Suprapubic skin (tissue), 4 donors: ENCODE data around the gene GCLM.

Experiments
- EP300 ChIP-seq: sonication (generic); formaldehyde crosslinking; IDR thresholded peaks from one replicate; pipeline ENCODE4 v1.6.1; 2017; ENCODE audit warnings: antibody characterized with exemption
- POLR2AphosphoS5 ChIP-seq, 3 donors: sonication (generic); formaldehyde crosslinking; IDR thresholded peaks; one replicate each; pipeline ENCODE4 v1.6.1; 2017; ENCODE audit warnings: antibody characterized with exemption in 3 of 3
- TF ChIP-seq, protein P1 (sequence below), 2 donors: fragments of 200-600 bp in 1 of 2; fragments of 450-650 bp in 1 of 2; sonication (generic) in 1 of 2; IDR thresholded peaks; one replicate each; pipeline ENCODE4 v1.5.1; 2016 to 2019; ENCODE audit warnings: antibody characterized with exemption in 2 of 2, mild to moderate bottlenecking in 1 of 2, moderate library complexity in 1 of 2

DNA sequence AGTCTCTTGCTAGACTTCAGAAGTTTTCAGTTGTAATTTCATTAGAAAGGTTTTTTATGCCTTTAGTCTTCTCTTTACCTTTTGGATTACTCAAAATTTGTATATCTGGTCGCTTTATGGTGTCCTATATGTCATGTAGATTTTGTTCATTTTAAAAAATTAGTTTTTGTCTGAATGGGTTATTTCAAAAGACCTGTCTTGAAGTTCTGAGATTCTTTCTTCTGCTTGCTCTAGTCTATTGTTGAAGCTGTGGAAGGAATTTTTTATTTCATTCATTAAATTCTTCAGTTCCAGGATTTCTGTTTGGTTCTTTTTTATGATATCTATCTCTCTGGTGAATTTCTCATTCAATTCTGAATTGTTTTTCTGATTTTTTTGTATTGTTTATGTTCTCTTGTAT lies 46.5 kb upstream of the GCLM start:
- TF ChIP-seq EP300: no peak
- TF ChIP-seq, protein P1, sequence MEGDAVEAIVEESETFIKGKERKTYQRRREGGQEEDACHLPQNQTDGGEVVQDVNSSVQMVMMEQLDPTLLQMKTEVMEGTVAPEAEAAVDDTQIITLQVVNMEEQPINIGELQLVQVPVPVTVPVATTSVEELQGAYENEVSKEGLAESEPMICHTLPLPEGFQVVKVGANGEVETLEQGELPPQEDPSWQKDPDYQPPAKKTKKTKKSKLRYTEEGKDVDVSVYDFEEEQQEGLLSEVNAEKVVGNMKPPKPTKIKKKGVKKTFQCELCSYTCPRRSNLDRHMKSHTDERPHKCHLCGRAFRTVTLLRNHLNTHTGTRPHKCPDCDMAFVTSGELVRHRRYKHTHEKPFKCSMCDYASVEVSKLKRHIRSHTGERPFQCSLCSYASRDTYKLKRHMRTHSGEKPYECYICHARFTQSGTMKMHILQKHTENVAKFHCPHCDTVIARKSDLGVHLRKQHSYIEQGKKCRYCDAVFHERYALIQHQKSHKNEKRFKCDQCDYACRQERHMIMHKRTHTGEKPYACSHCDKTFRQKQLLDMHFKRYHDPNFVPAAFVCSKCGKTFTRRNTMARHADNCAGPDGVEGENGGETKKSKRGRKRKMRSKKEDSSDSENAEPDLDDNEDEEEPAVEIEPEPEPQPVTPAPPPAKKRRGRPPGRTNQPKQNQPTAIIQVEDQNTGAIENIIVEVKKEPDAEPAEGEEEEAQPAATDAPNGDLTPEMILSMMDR (IDR thresholded peaks at IDR 0.05): no peak
- TF ChIP-seq POLR2AphosphoS5 (IDR thresholded peaks at IDR 0.05): no peak
